HCT116 (cell line): ENCODE results near the gene ENPP6. TPM values are rescaled to one million over a fixed set of nuclear protein-coding genes. Genes with fewer than 3 reads are reported as not detected.

Experiments used
- ATAC-seq: fragments of 200-7000 bp; cut with Tn5 transposase; 2 replicates; pipeline ENCODE4 v1.9.1; 2020; ENCODE audit warnings: mild to moderate bottlenecking, moderate library complexity
- BruUV-seq: library from RNA; stranded (reverse); fragments of 400-500 nt; replicated peaks from 2 replicates; lab custom pipeline; 2021; lab: Mats Ljungman, UMichigan
- CTCF ChIA-PET: fragments of 300-600 bp; sonication (Branson Sonifier 250); formaldehyde crosslinking; loops from one replicate; lab custom pipeline; 2021; ENCODE audit warnings: antibody characterized with exemption; lab: Charles Lee
- POLR2A ChIA-PET: fragments of 300-600, 350-600 bp; sonication (Branson Sonifier 250); formaldehyde crosslinking; loops from one replicate; lab custom pipeline; 2021; ENCODE audit warnings: antibody characterized with exemption; lab: Charles Lee
- RAD21 ChIA-PET, 2 experiments: fragments of 300-600 bp; sonication (Branson Sonifier 250); formaldehyde crosslinking; loops; one replicate each; lab custom pipeline; 2023; ENCODE audit warnings: low total read pairs in 2 of 2; ENCODE audit not compliant: uncharacterized antibody in 2 of 2, unreplicated experiment in 2 of 2, low non-redundant PET in 1 of 2; lab: Charles Lee
- DNase-seq: peaks from one replicate; pipeline ENCODE4 v3.0.0-alpha.2; 2010; ENCODE audit warnings: low read depth, low spot score
- H2AFZ ChIP-seq: fragments of 200-600 bp; shearing (Covaris generic), sonication (generic); 2 replicates; pipeline ENCODE4 v1.6.1; 2017; ENCODE audit warnings: low read depth, mixed run types, mixed read lengths, antibody characterized with exemption, low read length; ENCODE audit not compliant: poor library complexity, severe bottlenecking
- H3K27ac ChIP-seq: 2 replicates; pipeline ENCODE4 v1.5.1; 2012; ENCODE audit warnings: low read depth, low read length
- H3K27me3 ChIP-seq: fragments of 200-600 bp; sonication (generic); 2 replicates; pipeline ENCODE4 v1.6.1; 2016; ENCODE audit warnings: mixed run types, low read length, mixed read lengths; ENCODE audit not compliant: insufficient read depth
- H3K36me3 ChIP-seq, 2 experiments: fragments of 200-500 bp in 1 of 2; fragments of 200-600 bp in 1 of 2; sonication (Bioruptor generic) in 1 of 2; sonication (generic) in 1 of 2; 2 replicates each; pipeline versions ENCODE4 v1.5.1 to v1.6.1; 2014 to 2016; ENCODE audit warnings: low read length in 2 of 2, inconsistent platforms in 1 of 2, mixed read lengths in 1 of 2, mixed run types in 1 of 2; ENCODE audit not compliant: insufficient read depth in 2 of 2, control insufficient read depth in 1 of 2
- H3K4me1 ChIP-seq, 2 experiments: fragments of 200-600 bp in 1 of 2; sonication (generic) in 1 of 2; 2 replicates each; pipeline versions ENCODE4 v1.5.1 to v1.6.1; 2012 to 2017; ENCODE audit warnings: low read length in 2 of 2, inconsistent platforms in 1 of 2, mild to moderate bottlenecking in 1 of 2, mixed read lengths in 1 of 2, mixed run types in 1 of 2, moderate library complexity in 1 of 2; ENCODE audit not compliant: insufficient read depth in 2 of 2, control insufficient read depth in 1 of 2
- H3K4me2 ChIP-seq: fragments of 200-600 bp; sonication (generic); 2 replicates; pipeline ENCODE4 v1.6.1; 2017; ENCODE audit warnings: mixed run types, low read length, mixed read lengths
- H3K4me3 ChIP-seq, 2 experiments: fragments of 200-600 bp in 1 of 2; sonication (generic) in 1 of 2; replicated peaks in 1 of 2; 2 replicates each; pipeline ENCODE4 v1.5.1; 2011 to 2016; ENCODE audit warnings: low read length in 2 of 2, control low read depth in 1 of 2, low read depth in 1 of 2, mild to moderate bottlenecking in 1 of 2, mixed read lengths in 1 of 2, mixed run types in 1 of 2
- H3K79me2 ChIP-seq: fragments of 200-600 bp; sonication (generic); 2 replicates; pipeline ENCODE4 v1.6.1; 2017; ENCODE audit warnings: mild to moderate bottlenecking, mixed run types, low read length, moderate library complexity, mixed read lengths; ENCODE audit not compliant: insufficient read depth
- H3K9ac ChIP-seq: fragments of 200-600 bp; sonication (generic); 2 replicates; pipeline ENCODE4 v1.6.1; 2016; ENCODE audit warnings: low read length, mixed read lengths
- H3K9me2 ChIP-seq: fragments of 200-600 bp; sonication (generic), shearing (Covaris generic); 2 replicates; pipeline ENCODE4 v1.6.1; 2017; ENCODE audit warnings: mixed run types, mild to moderate bottlenecking, moderate library complexity; ENCODE audit not compliant: insufficient read depth
- H3K9me3 ChIP-seq, 2 experiments: fragments of 200-500 bp in 1 of 2; fragments of 200-600 bp in 1 of 2; sonication (Bioruptor generic) in 1 of 2; sonication (generic) in 1 of 2; 2 replicates each; pipeline ENCODE4 v1.6.1; 2014 to 2017; ENCODE audit warnings: low read length in 2 of 2, mixed read lengths in 2 of 2, inconsistent platforms in 1 of 2, low read depth in 1 of 2, mild to moderate bottlenecking in 1 of 2, mixed run types in 1 of 2, moderate library complexity in 1 of 2; ENCODE audit not compliant: control insufficient read depth in 1 of 2, insufficient read depth in 1 of 2
- H4K20me1 ChIP-seq: fragments of 200-600 bp; sonication (generic), shearing (Covaris generic); 2 replicates; pipeline ENCODE4 v1.6.1; 2017; ENCODE audit warnings: mixed run types, mild to moderate bottlenecking, moderate library complexity; ENCODE audit not compliant: insufficient read depth
- CTCF ChIP-seq, 3 experiments: fragments of 200-600 bp in 1 of 3; sonication (generic) in 1 of 3; IDR thresholded peaks in 2 of 3; conservative IDR thresholded peaks in 1 of 3; 2 replicates each; pipeline ENCODE4 v1.5.1; 2012 to 2017; ENCODE audit warnings: low read depth in 2 of 3, low read length in 2 of 3, antibody characterized with exemption in 1 of 3, borderline replicate concordance in 1 of 3, control low read depth in 1 of 3, mild to moderate bottlenecking in 1 of 3, mixed read lengths in 1 of 3, mixed run types in 1 of 3, moderate library complexity in 1 of 3; ENCODE audit not compliant: insufficient read depth in 1 of 3
- ELF1 ChIP-seq: IDR thresholded peaks from 2 replicates; pipeline ENCODE4 v1.6.1; 2012; ENCODE audit warnings: low read depth, borderline replicate concordance
- JUND ChIP-seq: IDR thresholded peaks from 2 replicates; pipeline ENCODE4 v1.6.1; 2012
- POLR2A ChIP-seq: IDR thresholded peaks from 2 replicates; pipeline ENCODE4 v1.7.0; 2011; ENCODE audit warnings: borderline replicate concordance; ENCODE audit not compliant: insufficient read depth, insufficient read length; ENCODE audit errors: extremely low read depth
- POLR2AphosphoS5 ChIP-seq: IDR thresholded peaks from 2 replicates; pipeline ENCODE4 v1.6.1; 2011; ENCODE audit warnings: mild to moderate bottlenecking, low read depth, low read length, moderate library complexity
- REST ChIP-seq: IDR thresholded peaks from 2 replicates; pipeline ENCODE4 v1.6.1; 2012; ENCODE audit warnings: low read depth
- SIN3A ChIP-seq: IDR thresholded peaks from 2 replicates; pipeline ENCODE4 v1.6.1; 2012; ENCODE audit warnings: low read depth
- SP1 ChIP-seq: IDR thresholded peaks from 2 replicates; pipeline ENCODE4 v1.6.1; 2012; ENCODE audit warnings: low read depth
- SRF ChIP-seq: IDR thresholded peaks from 2 replicates; pipeline ENCODE4 v1.6.1; 2012; ENCODE audit warnings: low read depth
- TCF7L2 ChIP-seq: IDR thresholded peaks from 2 replicates; pipeline ENCODE4 v1.7.0; 2011; ENCODE audit warnings: borderline replicate concordance, inconsistent platforms; ENCODE audit not compliant: insufficient read depth, insufficient read length; ENCODE audit errors: extremely low read depth
- YY1 ChIP-seq: IDR thresholded peaks from 2 replicates; pipeline ENCODE4 v1.6.1; 2011; ENCODE audit warnings: low read length, low read depth, moderate library complexity, mild to moderate bottlenecking; ENCODE audit not compliant: insufficient replicate concordance; ENCODE audit errors: extremely low read depth
- ZFX ChIP-seq: fragments of 450-650 bp; IDR thresholded peaks from 2 replicates; pipeline ENCODE4 v1.6.1; 2017
- ZNF274 ChIP-seq: fragments of 200-500 bp; sonication (Bioruptor generic); IDR thresholded peaks from 2 replicates; pipeline ENCODE4 v1.6.1; 2014; ENCODE audit warnings: mild to moderate bottlenecking, low read depth, low read length, inconsistent platforms
- intact Hi-C: fragments of 100-400 bp; cut with micrococcal nuclease; formaldehyde crosslinking; loops from 2 replicates; pipeline ENCODE4 v1.10.0; 2022
- total RNA-seq: library from RNA; stranded (reverse); gene quantifications from one replicate; pipeline ENCODE4 v1.2.1, GENCODE V29; 2021; ENCODE audit not compliant: unreplicated experiment
- TF ChIP-seq, protein P1 (sequence below): IDR thresholded peaks from 2 replicates; pipeline ENCODE4 v1.6.1; 2012

The ENPP6 gene
- total RNA-seq, 1 experiment from 2014 or later = not detected

- no peak for TF ChIP-seq ZFX
- no peak for TF ChIP-seq TCF7L2
- TF ChIP-seq, protein P1, sequence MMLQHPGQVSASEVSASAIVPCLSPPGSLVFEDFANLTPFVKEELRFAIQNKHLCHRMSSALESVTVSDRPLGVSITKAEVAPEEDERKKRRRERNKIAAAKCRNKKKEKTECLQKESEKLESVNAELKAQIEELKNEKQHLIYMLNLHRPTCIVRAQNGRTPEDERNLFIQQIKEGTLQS = no peak
- no peak for TF ChIP-seq ELF1
- TF ChIP-seq SP1 = no peak
- no peak for TF ChIP-seq YY1
- TF ChIP-seq JUND = no peak
- TF ChIP-seq POLR2AphosphoS5 = no peak
- TF ChIP-seq CTCF (IDR thresholded peaks at IDR 0.05 in 2 of 3, conservative IDR thresholded peaks at IDR 0.05 in 1 of 3; ENCODE audit: borderline replicate concordance in 1 of 3, insufficient read depth in 1 of 3, low read depth in 2 of 3, low read length in 2 of 3) = no peak
- TF ChIP-seq SIN3A = no peak
- TF ChIP-seq REST = no peak
- no peak for TF ChIP-seq POLR2A
- TF ChIP-seq SRF = no peak
- no peak for TF ChIP-seq ZNF274
- no peaks in the 10 kb centered on the region for H3K4me1 ChIP-seq
- ATAC-seq (no peak), DNase-seq (no peak)
- no peaks in the 10 kb centered on the region for H4K20me1 ChIP-seq
- no peak overlapping the region for H3K9ac ChIP-seq
- CTCF ChIA-PET = no interaction called here
- H3K36me3 ChIP-seq = no peaks in the 10 kb centered on the region
- no peaks in the 10 kb centered on the region for H3K9me2 ChIP-seq
- no peaks in the 10 kb centered on the region for H3K79me2 ChIP-seq
- H3K4me3 ChIP-seq = no peak overlapping the region
- H3K27me3 ChIP-seq = no peaks in the 10 kb centered on the region
- POLR2A ChIA-PET = no interaction called here
- intact Hi-C loops = no loop called here
- RAD21 ChIA-PET = no interaction called here
- BruUV-seq = no TSS peak
- H3K9me3 ChIP-seq = no peaks in the 10 kb centered on the region
- H3K27ac ChIP-seq = no peak overlapping the region
- no peak overlapping the region for H2AFZ ChIP-seq
- H3K4me2 ChIP-seq = no peak overlapping the region
Observed at GRCh38 chr4:184203300-184203699, 14.4 kb downstream of the ENPP6 start.
